HG03442 (cell line): Measurements from ENCODE around the gene ID4.
"Not testable (repeated sequence)": the region's sequence is repeated elsewhere in the genome, so short reads cannot be mapped to it uniquely, and the experiment has no call there.

Source experiments
- ATAC-seq: cut with Tn5 transposase; IDR thresholded peaks from one replicate; pipeline ENCODE4 v1.9.1; 2021; ENCODE audit warnings: mild to moderate bottlenecking, moderate library complexity; ENCODE audit not compliant: unreplicated experiment

Gene ID4

GRCh38 chr6:19831358-19831757, 5.8 kb upstream of the ID4 start:
- ATAC-seq: no peak

GRCh38 chr6:19833947-19834346, 3.2 kb upstream of the ID4 start:
- ATAC-seq: no peak

- no peak for ATAC-seq
Measured at GRCh38 chr6:19834858-19835257, 2.3 kb upstream of the ID4 start.

- ATAC-seq: no peak
Measured at GRCh38 chr6:19835605-19836004, 1.6 kb upstream of the ID4 start.

- ATAC-seq: no peak
Measured at GRCh38 chr6:19837511-19838441, 606 bp downstream of the ID4 start.

GRCh38 chr6:19838442-19839236, 1.5 kb downstream of the ID4 start:
- no peak for ATAC-seq

- ATAC-seq: no peak
Measured at GRCh38 chr6:19839237-19839546, 2.0 kb downstream of the ID4 start.

GRCh38 chr6:19839788-19840187, 2.6 kb downstream of the ID4 start:
- no peak for ATAC-seq

GRCh38 chr6:19841181-19841580, 4.0 kb downstream of the ID4 start:
- ATAC-seq: no peak

- ATAC-seq: no peak
Measured at GRCh38 chr6:19842030-19842615, 5.0 kb downstream of the ID4 start.

GRCh38 chr6:19844689-19845088, 7.5 kb downstream of the ID4 start:
- ATAC-seq: no peak

GRCh38 chr6:19845266-19846041, 8.3 kb downstream of the ID4 start:
- no peak for ATAC-seq

GRCh38 chr6:19848465-19849029, 11.4 kb downstream of the ID4 start:
- no peak for ATAC-seq

GRCh38 chr6:19849196-19849595, 12.0 kb downstream of the ID4 start:
- no peak for ATAC-seq

- ATAC-seq: no peak
Measured at GRCh38 chr6:19849755-19850154, 12.6 kb downstream of the ID4 start.

- peak; percentile 63 for ATAC-seq
Measured at GRCh38 chr6:19851241-19852089, 14.3 kb downstream of the ID4 start.

GRCh38 chr6:19852090-19852457, 14.9 kb downstream of the ID4 start:
- ATAC-seq: no peak

- no peak for ATAC-seq
Measured at GRCh38 chr6:19852927-19853326, 15.8 kb downstream of the ID4 start.

- not testable (repeated sequence) for ATAC-seq
Measured at GRCh38 chr6:19854421-19855015, 17.3 kb downstream of the ID4 start.
